Panc1 (cell line): ENCODE results near the gene SPATA32. TPM values are rescaled to one million over a fixed set of nuclear protein-coding genes. Genes with fewer than 3 reads are reported as not detected.

Experiments used
- ATAC-seq: fragments of 200-7000 bp; cut with Tn5 transposase; 2 replicates; pipeline ENCODE4 v1.9.1; 2020; ENCODE audit warnings: mild to moderate bottlenecking, moderate library complexity
- BruUV-seq: library from RNA; stranded (reverse); fragments of 400-500 nt; replicated peaks from 2 replicates; lab custom pipeline; 2021; lab: Mats Ljungman, UMichigan
- CTCF ChIA-PET: fragments of 300-600 bp; sonication (Branson Sonifier 250); formaldehyde crosslinking; loops from one replicate; lab custom pipeline; 2022; ENCODE audit warnings: antibody characterized with exemption; lab: Charles Lee
- POLR2A ChIA-PET: fragments of 300-600 bp; sonication (Branson Sonifier 250); formaldehyde crosslinking; loops from one replicate; lab custom pipeline; 2022; ENCODE audit warnings: antibody characterized with exemption; lab: Charles Lee
- DNase-seq: peaks from one replicate; pipeline ENCODE4 v3.0.0-alpha.2; 2010; ENCODE audit warnings: low read depth, low spot score
- H3K27ac ChIP-seq: 2 replicates; pipeline ENCODE4 v1.5.1; 2011; ENCODE audit warnings: mild to moderate bottlenecking, low read length, inconsistent platforms
- H3K27me3 ChIP-seq: fragments of 200-500 bp; sonication (Bioruptor generic); 2 replicates; pipeline ENCODE4 v1.6.0; 2014; ENCODE audit warnings: low read length, inconsistent platforms; ENCODE audit not compliant: control insufficient read depth, insufficient read depth
- H3K36me3 ChIP-seq: fragments of 200-500 bp; sonication (Bioruptor generic); 2 replicates; pipeline ENCODE4 v1.5.1; 2014; ENCODE audit warnings: inconsistent platforms, mild to moderate bottlenecking, low read length, moderate library complexity; ENCODE audit not compliant: control insufficient read depth, insufficient read depth
- H3K4me1 ChIP-seq: 2 replicates; pipeline ENCODE4 v1.5.1; 2011; ENCODE audit warnings: inconsistent platforms, mild to moderate bottlenecking, low read length, moderate library complexity; ENCODE audit not compliant: control insufficient read depth, insufficient read depth
- H3K4me3 ChIP-seq, 2 experiments: 2 replicates each; pipeline ENCODE4 v1.5.1; 2011 to 2012; ENCODE audit warnings: low read depth in 2 of 2, low read length in 2 of 2, mild to moderate bottlenecking in 2 of 2, inconsistent platforms in 1 of 2, moderate library complexity in 1 of 2
- H3K9me3 ChIP-seq: fragments of 200-500 bp; sonication (Bioruptor generic); 2 replicates; pipeline ENCODE4 v1.5.1; 2014; ENCODE audit warnings: low read depth, mild to moderate bottlenecking, inconsistent platforms, low read length, moderate library complexity; ENCODE audit not compliant: control insufficient read depth, insufficient read depth
- POLR2AphosphoS5 ChIP-seq: IDR thresholded peaks from 2 replicates; pipeline ENCODE4 v1.6.1; 2012; ENCODE audit warnings: mild to moderate bottlenecking, low read depth, low read length, moderate library complexity
- REST ChIP-seq, 2 experiments: IDR thresholded peaks; 2 replicates each; pipeline ENCODE4 v1.6.1; 2011 to 2012; ENCODE audit warnings: low read depth in 2 of 2, control low read depth in 1 of 2, low read length in 1 of 2, mild to moderate bottlenecking in 1 of 2, moderate library complexity in 1 of 2; ENCODE audit not compliant: insufficient read depth in 1 of 2
- SIN3A ChIP-seq: IDR thresholded peaks from 2 replicates; pipeline ENCODE4 v1.6.1; 2012; ENCODE audit warnings: low read depth, mild to moderate bottlenecking, low read length, moderate library complexity, borderline replicate concordance; ENCODE audit not compliant: insufficient read depth
- TCF7L2 ChIP-seq: IDR thresholded peaks from 2 replicates; pipeline ENCODE4 v1.6.1; 2011; ENCODE audit warnings: mild to moderate bottlenecking, low read depth, low read length, inconsistent platforms
- in situ Hi-C: cut with HindIII; loops from 2 replicates; pipeline ENCODE4 v1.10.0; 2016; ENCODE audit warnings: low sequenced_read_pairs, low pct_unique_long_range_greater_than_20kb
- intact Hi-C: fragments of 100-400 bp; cut with micrococcal nuclease; formaldehyde crosslinking; loops from one replicate; pipeline ENCODE4 v1.10.0; 2022; ENCODE audit not compliant: unreplicated experiment
- total RNA-seq: library from RNA; stranded (reverse); gene quantifications from one replicate; pipeline ENCODE4 v1.2.1, GENCODE V29; 2021; ENCODE audit not compliant: unreplicated experiment
- TF ChIP-seq, protein P1 (sequence below): fragments of 450-650 bp; IDR thresholded peaks from 2 replicates; pipeline ENCODE4 v1.5.1; 2017; ENCODE audit warnings: mild to moderate bottlenecking

Gene SPATA32
- total RNA-seq, 1 experiment from 2014 or later: 0.26 TPM

DNA sequence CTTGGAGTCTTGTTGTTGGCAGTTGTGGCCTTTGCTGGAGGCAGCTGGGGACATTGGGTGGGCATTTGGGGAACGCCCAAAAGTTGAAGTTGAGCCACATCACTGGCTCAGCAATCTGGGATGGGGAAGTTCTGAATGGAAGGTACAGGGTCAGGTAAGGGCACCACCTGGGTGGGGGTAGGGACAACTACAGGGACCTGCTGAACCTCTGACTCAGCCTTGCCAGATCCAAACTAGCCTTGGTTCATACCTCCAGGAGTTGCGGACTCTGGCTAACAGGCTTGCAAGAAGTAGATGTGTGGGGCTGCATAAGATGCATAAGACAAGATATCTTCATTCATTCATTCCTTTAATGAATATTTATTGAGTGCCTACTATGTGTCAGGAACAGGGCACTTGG is 24.2 kb downstream of the SPATA32 start:
- BruUV-seq: no TSS peak
- in situ Hi-C loops (no loop called here), intact Hi-C loops (no loop called here)
- no peaks in the 10 kb centered on the region for H3K27me3 ChIP-seq
- CTCF ChIA-PET: no interaction called here
- no peak overlapping the region for H3K27ac ChIP-seq
- TF ChIP-seq REST (IDR thresholded peaks at IDR 0.05; ENCODE audit: insufficient read depth in 1 of 2, low read depth in 2 of 2, low read length in 1 of 2) (no peak), TCF7L2 (no peak), POLR2AphosphoS5 (no peak), SIN3A (no peak)
- TF ChIP-seq, protein P1, sequence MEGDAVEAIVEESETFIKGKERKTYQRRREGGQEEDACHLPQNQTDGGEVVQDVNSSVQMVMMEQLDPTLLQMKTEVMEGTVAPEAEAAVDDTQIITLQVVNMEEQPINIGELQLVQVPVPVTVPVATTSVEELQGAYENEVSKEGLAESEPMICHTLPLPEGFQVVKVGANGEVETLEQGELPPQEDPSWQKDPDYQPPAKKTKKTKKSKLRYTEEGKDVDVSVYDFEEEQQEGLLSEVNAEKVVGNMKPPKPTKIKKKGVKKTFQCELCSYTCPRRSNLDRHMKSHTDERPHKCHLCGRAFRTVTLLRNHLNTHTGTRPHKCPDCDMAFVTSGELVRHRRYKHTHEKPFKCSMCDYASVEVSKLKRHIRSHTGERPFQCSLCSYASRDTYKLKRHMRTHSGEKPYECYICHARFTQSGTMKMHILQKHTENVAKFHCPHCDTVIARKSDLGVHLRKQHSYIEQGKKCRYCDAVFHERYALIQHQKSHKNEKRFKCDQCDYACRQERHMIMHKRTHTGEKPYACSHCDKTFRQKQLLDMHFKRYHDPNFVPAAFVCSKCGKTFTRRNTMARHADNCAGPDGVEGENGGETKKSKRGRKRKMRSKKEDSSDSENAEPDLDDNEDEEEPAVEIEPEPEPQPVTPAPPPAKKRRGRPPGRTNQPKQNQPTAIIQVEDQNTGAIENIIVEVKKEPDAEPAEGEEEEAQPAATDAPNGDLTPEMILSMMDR: no peak
- H3K4me1 ChIP-seq: no peaks in the 10 kb centered on the region
- no peak for ATAC-seq
- DNase-seq: no peak
- H3K4me3 ChIP-seq: no peak overlapping the region
- POLR2A ChIA-PET: no interaction called here
- H3K9me3 ChIP-seq: no peaks in the 10 kb centered on the region
- no peaks in the 10 kb centered on the region for H3K36me3 ChIP-seq

- POLR2A ChIA-PET: no interaction called here
Measured at GRCh38 chr17:45236282-45236606, 25.6 kb downstream of the SPATA32 start.

More at GRCh38 chr17:45236282-45236606, 25.6 kb downstream of the SPATA32 start:
- Histone ChIP-seq H3K9me3 (no peaks in the 10 kb centered on the region), H3K36me3 (no peaks in the 10 kb centered on the region), H3K27me3 (no peaks in the 10 kb centered on the region), H3K27ac (no peak overlapping the region), H3K4me3 (no peak overlapping the region), H3K4me1 (peaks cover 3% of the 10 kb centered on the region)
- in situ Hi-C loops: no loop called here
- ATAC-seq: no peak
- BruUV-seq: no TSS peak
- intact Hi-C loops: no loop called here
- no peak for TF ChIP-seq POLR2AphosphoS5
- TF ChIP-seq TCF7L2: no peak
- TF ChIP-seq, protein P1: no peak
- no peak for TF ChIP-seq REST (IDR thresholded peaks at IDR 0.05; ENCODE audit: insufficient read depth in 1 of 2, low read depth in 2 of 2, low read length in 1 of 2)
- no peak for TF ChIP-seq SIN3A
- DNase-seq: no peak
- CTCF ChIA-PET: interaction anchor here (0.6 to 1.4 kb wide), 4 partner anchors 10 to 1900 kb away, joined by 3 to 6 read pairs (median 4); no protein-coding TSS in a partner anchor
